ENCODE data around the gene LILRB5. TPM values are rescaled to one million over a fixed set of nuclear protein-coding genes. Genes with fewer than 3 reads are reported as not detected.
"Not testable (repeated sequence)": the region's sequence is repeated elsewhere in the genome, so short reads cannot be mapped to it uniquely, and the experiment has no call there.

The LILRB5 gene
- total RNA-seq, 1 donor from 2014 or later: 16.0 TPM

DNA sequence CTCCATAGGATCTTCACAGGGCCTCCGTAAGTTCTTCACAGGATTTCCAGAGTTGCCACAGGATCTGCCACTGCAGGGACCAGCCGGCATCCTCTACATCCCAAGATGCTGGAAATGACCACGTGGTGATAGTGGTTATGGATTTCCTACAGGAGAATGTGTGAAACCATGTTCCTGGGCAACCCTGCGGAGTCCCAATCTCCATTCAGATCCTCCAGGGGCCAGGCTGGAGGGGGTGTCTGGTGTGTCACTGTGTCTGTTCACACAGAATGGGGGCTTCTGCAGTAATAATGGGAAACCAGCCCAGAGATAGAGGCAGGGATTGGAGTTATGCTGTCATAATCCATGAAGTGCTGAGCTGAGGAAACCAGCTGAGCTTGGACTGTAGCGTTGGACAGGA is 23.1 kb downstream of the LILRB5 start:
- no peak overlapping the region for H3K4me3 ChIP-seq
- TF ChIP-seq, protein P1, sequence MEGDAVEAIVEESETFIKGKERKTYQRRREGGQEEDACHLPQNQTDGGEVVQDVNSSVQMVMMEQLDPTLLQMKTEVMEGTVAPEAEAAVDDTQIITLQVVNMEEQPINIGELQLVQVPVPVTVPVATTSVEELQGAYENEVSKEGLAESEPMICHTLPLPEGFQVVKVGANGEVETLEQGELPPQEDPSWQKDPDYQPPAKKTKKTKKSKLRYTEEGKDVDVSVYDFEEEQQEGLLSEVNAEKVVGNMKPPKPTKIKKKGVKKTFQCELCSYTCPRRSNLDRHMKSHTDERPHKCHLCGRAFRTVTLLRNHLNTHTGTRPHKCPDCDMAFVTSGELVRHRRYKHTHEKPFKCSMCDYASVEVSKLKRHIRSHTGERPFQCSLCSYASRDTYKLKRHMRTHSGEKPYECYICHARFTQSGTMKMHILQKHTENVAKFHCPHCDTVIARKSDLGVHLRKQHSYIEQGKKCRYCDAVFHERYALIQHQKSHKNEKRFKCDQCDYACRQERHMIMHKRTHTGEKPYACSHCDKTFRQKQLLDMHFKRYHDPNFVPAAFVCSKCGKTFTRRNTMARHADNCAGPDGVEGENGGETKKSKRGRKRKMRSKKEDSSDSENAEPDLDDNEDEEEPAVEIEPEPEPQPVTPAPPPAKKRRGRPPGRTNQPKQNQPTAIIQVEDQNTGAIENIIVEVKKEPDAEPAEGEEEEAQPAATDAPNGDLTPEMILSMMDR (IDR thresholded peaks at IDR 0.05): no peak
- H3K27ac ChIP-seq: no peak overlapping the region
- no peaks in the 10 kb centered on the region for H3K27me3 ChIP-seq (ENCODE audit: low read depth)
- no peaks in the 10 kb centered on the region for H3K4me1 ChIP-seq
- no peak for ATAC-seq
- intact Hi-C loops (cut with DNase I): loop anchor here (5.0 kb wide), 1 partner anchor 67 kb away; no protein-coding TSS in a partner anchor
- H3K36me3 ChIP-seq: no peaks in the 10 kb centered on the region
- DNase-seq: no peak
- H3K9me3 ChIP-seq: no peaks in the 10 kb centered on the region

DNA sequence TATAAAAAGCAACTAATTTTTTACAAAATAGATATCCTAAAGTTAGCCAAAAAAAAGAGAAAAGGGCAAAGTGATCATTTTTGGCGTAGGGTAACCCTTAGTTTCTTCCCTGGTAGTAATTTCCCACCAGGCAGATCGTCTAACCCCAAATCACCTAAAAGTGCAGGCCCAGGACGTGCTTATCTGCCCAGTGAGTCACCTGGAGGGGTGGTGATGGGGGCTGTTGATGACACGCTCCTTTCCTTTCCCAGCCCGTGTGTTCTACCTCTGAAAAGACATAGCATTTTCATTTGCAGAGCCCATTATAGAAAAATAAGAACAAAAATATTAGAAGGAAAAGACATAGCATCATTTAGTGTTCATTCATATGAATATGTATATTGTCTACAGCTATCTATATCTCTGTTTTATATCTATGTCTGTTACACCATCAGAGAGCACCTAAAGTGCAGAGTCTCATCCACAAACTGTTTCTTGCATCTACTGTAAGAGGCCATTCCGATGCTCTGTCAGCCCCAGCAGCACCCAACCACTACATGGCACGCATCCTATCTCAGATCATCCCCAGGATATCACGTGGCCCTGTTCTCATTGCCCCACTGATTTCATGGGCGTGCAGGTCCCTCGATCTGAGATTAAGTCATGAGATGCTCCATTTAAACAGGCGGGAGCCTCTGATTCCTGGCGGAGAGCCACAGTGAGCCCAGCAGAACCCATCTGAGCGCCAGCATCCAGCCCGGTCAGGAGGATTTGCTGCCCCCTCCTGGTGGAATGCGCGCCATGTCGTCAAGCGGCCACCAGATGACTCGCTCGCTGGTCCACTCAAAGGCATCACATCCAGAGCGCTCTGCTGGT is 25.8 kb downstream of the LILRB5 start:
- no peaks in the 10 kb centered on the region for H3K27me3 ChIP-seq (ENCODE audit: low read depth)
- ATAC-seq: peak; percentile 97
- intact Hi-C loops (cut with DNase I): loop anchor here (5.0 kb wide), 1 partner anchor 64 kb away; no protein-coding TSS in a partner anchor
- H3K27ac ChIP-seq: no peak overlapping the region
- no peaks in the 10 kb centered on the region for H3K9me3 ChIP-seq
- no peaks in the 10 kb centered on the region for H3K4me1 ChIP-seq
- H3K36me3 ChIP-seq: no peaks in the 10 kb centered on the region
- TF ChIP-seq, protein P1 (IDR thresholded peaks at IDR 0.05): peak; percentile 95
- peak; percentile 92 for DNase-seq
- H3K4me3 ChIP-seq: no peak overlapping the region

DNA sequence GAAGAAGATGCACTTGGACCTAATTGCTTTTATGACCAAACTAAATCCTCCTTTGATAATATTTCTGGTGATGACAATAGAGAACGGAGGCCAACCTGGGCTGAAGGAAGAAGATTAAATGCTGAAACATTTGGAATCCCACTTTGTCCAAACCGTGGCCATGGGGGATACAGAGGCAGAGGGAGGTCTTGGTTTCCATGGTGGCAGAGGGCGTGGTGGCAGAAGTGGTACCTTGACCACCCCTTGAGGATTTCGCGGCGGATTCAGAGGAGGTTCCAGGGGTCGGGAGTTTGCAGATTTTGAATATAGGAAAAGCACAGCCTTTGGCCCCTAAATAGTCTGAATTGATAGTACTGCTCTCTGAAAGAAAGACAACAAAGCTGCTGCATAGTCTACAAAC is 27.0 kb downstream of the LILRB5 start:
- no peaks in the 10 kb centered on the region for H3K9me3 ChIP-seq
- H3K36me3 ChIP-seq: no peaks in the 10 kb centered on the region
- H3K27me3 ChIP-seq (ENCODE audit: low read depth): no peaks in the 10 kb centered on the region
- DNase-seq (no peak), ATAC-seq (no peak)
- no peak overlapping the region for H3K4me3 ChIP-seq
- no peaks in the 10 kb centered on the region for H3K4me1 ChIP-seq
- intact Hi-C loops (cut with DNase I): loop anchor here (5.0 kb wide), 1 partner anchor 63 kb away; no protein-coding TSS in a partner anchor
- TF ChIP-seq, protein P1 (IDR thresholded peaks at IDR 0.05): no peak
- H3K27ac ChIP-seq: no peak overlapping the region

DNA sequence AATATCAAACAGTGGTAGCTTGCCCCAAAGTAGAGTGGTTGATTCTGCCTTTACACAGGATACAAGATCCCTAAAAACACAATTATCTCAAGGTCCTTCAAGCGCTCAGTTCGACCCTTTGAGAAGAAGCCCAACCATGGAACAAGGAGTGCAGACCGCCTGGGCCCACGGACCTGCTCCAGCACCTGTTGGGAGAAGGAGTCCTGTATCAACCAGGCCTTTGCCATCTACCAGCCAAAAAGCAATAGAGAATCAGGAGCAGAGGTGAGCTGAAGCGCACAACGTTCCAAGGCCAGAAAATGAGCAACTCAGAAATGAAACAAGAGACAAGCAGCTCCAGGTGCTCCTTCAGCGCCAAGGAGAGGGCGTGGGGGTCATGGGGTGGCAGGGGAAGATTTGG is 27.9 kb downstream of the LILRB5 start:
- Histone ChIP-seq H3K36me3 (no peaks in the 10 kb centered on the region), H3K27me3 (ENCODE audit: low read depth) (no peaks in the 10 kb centered on the region), H3K4me1 (no peaks in the 10 kb centered on the region), H3K4me3 (no peak overlapping the region), H3K27ac (no peak overlapping the region), H3K9me3 (no peaks in the 10 kb centered on the region)
- TF ChIP-seq, protein P1 (IDR thresholded peaks at IDR 0.05): no peak
- ATAC-seq (no peak), DNase-seq (no peak)
- intact Hi-C loops (cut with DNase I): no loop called here

DNA sequence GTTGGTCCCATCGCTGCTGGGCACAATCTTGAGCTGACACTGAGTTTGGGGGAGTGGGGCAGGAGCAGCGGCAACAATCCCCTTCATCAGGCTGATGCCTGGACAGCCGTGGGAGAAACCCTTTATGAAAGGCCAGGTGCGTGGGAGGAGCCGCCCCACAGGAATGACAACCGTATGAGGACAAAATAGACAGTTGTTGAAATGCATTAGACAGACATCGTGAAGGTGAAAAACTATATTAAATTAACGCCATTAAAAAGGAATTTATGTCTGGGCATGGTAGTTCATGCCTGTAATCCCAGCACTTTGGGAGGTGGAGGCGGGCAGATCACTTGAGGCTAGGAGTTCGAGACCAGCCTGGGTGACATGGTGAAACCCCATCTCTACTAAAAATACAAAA is 32.5 kb downstream of the LILRB5 start:
- H3K4me3 ChIP-seq; H3K9me3 ChIP-seq; H3K36me3 ChIP-seq; intact Hi-C loops (cut with DNase I); DNase-seq; H3K27me3 ChIP-seq (ENCODE audit: low read depth); ATAC-seq; H3K27ac ChIP-seq; H3K4me1 ChIP-seq: not testable (repeated sequence)

DNA sequence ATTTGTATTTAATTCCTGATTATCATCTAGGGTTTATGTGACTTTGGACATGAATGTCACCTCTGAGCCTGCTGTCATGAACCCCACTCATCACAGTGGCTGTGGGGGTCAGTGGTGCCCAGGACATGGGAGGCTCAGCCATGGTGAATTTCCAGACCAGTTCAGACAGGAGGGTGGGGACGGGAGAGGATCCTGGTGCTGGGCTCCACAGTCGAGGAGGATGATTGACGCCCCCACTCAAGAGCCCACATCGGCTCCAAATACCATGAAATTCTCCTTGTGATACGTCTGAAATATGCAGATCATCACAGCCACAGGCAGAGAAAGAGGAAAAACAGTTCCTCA is 33.2 kb downstream of the LILRB5 start:
- H3K9me3 ChIP-seq; H3K4me3 ChIP-seq; intact Hi-C loops (cut with DNase I); H3K4me1 ChIP-seq; H3K27me3 ChIP-seq (ENCODE audit: low read depth); H3K36me3 ChIP-seq; DNase-seq: not testable (repeated sequence)
- H3K27ac ChIP-seq: peak overlapping the region; percentile 81
- peak; percentile 14 to 18 for ATAC-seq

DNA sequence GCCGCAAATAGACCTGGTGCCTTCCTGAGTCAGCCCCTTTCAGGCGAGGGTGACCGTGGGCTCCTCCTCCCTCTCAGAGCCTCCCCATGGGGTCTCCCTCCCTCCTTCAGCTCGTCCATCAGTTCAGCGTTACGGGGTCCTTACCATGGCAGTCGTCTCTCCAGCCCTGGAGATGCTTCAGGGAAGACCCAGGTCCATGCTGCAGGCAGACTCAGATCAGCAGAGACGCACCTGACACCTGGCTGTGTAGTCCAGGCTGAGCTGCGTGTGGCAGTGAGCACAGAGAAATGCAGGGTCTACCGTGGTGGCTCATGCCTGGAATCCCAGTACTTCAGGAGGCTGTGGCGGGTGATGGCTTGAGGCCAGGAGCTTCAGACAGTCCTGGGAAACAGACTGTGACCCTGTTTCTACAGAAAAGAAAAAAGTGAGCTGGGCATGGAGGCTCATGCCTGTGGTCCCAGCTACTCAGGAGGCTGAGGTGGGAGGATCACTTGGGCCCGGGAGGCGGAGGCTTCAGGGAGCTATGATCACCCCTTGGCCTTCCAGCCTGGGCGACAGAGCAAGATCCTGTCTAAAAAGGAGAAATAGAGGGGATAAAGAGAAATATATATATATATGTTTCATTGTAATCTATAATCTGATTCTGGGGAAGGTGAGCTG is 33.7 kb downstream of the LILRB5 start:
- intact Hi-C loops (cut with DNase I): not testable (repeated sequence)

DNA sequence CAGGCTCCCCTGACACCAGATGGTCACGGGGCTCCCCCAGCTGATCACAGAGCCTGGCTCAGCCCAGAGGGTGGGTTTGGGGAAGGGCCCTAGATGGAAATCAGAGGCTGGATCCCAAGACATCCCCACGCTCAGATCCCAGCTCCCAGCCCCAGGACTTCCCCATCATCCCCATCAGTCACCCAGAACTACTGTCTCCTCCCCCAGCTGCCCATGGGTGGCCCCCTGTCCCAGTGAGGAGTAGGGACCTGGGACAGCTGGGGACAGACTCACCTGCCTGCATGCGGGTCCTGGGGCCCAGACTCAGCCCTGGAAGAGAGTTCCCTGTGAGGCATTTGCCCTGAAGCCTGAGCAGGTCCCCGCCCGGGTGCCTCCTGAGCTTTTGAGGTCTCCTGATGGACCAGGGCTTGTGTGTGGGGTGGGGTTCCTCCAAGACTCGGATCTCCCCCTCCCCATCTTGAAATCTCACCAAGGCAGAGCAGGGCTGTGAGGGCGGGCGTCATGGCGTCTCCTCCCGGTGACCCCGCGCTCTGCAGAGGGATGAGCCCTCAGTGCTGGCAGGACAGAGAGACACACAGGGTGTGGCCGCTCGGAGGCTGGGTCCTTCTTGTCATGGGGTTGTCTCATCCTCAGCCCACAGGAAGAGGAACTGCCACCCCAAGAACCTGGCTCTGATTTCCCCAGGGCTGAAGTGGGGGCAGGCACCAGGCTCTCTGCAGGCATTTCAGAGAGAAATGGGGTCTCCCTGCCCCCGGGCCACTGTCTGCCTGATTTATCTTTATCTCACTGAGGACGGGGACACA is 34.4 kb downstream of the LILRB5 start, which contains the start of gene LILRB3:
Gene LILRB3, minus strand, starts transcription at position 534 of the 803 bp plus-strand sequence. Its CDS starts 31 bp downstream, at position 503.
- peak within 1 kb of the TSS; percentile 40 for H3K4me3 ChIP-seq
- H3K4me1 ChIP-seq; H3K36me3 ChIP-seq; H3K27me3 ChIP-seq (ENCODE audit: low read depth); H3K9me3 ChIP-seq; intact Hi-C loops (cut with DNase I): not testable (repeated sequence)
- ATAC-seq (peak; percentile 80 to 90), DNase-seq (peak; percentile 75)
- H3K27ac ChIP-seq: peak within 1 kb of the TSS; percentile 81

More for the DNA sequence above, 33.7 kb downstream of the LILRB5 start:
- not testable (repeated sequence) for H3K4me1 ChIP-seq; H3K9me3 ChIP-seq; H3K27me3 ChIP-seq (ENCODE audit: low read depth); DNase-seq; H3K4me3 ChIP-seq; H3K36me3 ChIP-seq
- H3K27ac ChIP-seq: peak overlapping the region; percentile 81
- ATAC-seq: peak; percentile 28 to 30

DNA sequence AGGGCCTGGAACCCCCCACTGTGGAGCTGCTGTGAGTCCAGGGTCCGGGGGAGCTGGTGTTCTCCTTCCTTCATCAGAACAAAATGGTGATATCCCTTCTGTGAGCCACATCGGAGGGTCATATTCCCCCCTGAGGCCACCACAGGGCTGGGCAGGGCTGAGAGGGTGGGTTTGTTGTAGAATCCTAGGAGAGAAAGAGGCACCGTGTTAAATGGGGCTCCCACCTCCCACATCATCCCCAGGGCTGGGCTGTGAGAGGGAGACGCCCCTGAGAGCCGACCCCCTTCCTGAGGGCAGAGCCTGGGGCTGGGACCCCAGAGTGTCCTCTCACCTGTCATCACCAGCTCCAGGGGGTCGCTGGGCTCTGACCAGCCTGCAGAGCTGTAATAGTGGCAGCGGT is 35.1 kb downstream of the LILRB5 start:
- ATAC-seq; H3K27ac ChIP-seq; H3K36me3 ChIP-seq; intact Hi-C loops (cut with DNase I); DNase-seq; H3K27me3 ChIP-seq (ENCODE audit: low read depth); H3K4me1 ChIP-seq; H3K9me3 ChIP-seq: not testable (repeated sequence)
- H3K4me3 ChIP-seq: peak overlapping the region; percentile 40
